Right renal cortex interstitium (tissue), 3 donors: Measurements from ENCODE around the gene GNGT2. TPM values are rescaled to one million over a fixed set of nuclear protein-coding genes. Genes with fewer than 3 reads are reported as not detected.
"Not testable (repeated sequence)": the region's sequence is repeated elsewhere in the genome, so short reads cannot be mapped to it uniquely, and the experiment has no call there.

Experiments used
- DNase-seq, 3 donors: peaks; one replicate each; pipeline ENCODE4 v3.0.0-alpha.2; 2013; ENCODE audit warnings: low read depth in 3 of 3, low spot score in 2 of 3
- polyA plus RNA-seq, 3 donors: library from polyadenylated mRNA; unstranded; fragments of 120-200 nt; gene quantifications; one replicate each; pipeline ENCODE4 v1.2.1, GENCODE V29; 2013; ENCODE audit not compliant: insufficient read length in 3 of 3

GNGT2 gene
- polyA plus RNA-seq, 3 donors = 1.1 to 2.2 (median 1.7) TPM

- no peak for DNase-seq
Observed at GRCh38 chr17:49180998-49181635, 29.3 kb downstream of the GNGT2 start.

DNA sequence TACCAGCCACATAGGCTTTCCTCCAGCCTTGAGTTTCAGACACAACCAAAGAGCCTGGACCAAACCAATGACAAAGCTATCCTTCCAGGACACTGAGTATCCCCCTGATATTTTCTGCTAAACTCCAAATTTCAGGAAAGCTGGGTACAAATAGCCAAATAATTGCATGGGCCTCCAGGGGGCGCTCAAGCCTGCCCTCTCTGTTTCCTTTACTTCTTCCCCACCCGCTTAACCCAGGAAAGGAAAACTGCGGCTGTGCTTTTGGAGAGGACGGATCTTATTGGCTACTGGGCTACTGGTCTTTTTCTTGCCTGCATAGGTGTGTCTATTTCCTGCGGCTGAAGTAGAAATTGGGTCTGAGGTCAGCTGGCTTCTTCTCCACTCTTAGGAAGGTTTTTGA is 30.1 kb downstream of the GNGT2 start:
- DNase-seq = no peak

GRCh38 chr17:49175978-49176377 is 34.4 kb downstream of the GNGT2 start:
- not testable (repeated sequence) for DNase-seq

GRCh38 chr17:49170711-49171110 is 39.7 kb downstream of the GNGT2 start:
- DNase-seq = not testable (repeated sequence)

- DNase-seq = no peak
Observed at GRCh38 chr17:49170216-49170615, 40.2 kb downstream of the GNGT2 start.

DNA sequence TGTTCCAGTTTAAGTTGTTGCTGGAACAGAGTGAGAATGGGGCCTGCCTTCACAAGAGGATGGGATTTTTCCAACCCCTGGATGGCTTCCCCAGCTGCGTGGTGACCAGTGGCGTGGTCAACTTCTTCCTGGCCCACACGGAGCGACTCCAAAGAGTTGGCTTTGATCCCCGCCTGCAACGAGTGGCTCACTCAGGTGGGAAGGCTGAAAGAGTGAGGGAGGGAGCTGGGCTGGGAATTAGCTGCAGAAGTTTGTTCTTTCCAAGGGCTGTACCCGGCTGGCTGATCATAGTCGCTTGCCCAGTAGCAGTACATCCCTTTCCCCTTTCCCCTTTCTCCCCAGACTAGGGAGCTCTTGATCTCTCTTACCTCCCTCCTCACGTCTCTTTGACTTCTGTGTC is 41.7 kb downstream of the GNGT2 start:
- no peak for DNase-seq

GRCh38 chr17:49165143-49165542 is 45.2 kb downstream of the GNGT2 start:
- DNase-seq = no peak

DNA sequence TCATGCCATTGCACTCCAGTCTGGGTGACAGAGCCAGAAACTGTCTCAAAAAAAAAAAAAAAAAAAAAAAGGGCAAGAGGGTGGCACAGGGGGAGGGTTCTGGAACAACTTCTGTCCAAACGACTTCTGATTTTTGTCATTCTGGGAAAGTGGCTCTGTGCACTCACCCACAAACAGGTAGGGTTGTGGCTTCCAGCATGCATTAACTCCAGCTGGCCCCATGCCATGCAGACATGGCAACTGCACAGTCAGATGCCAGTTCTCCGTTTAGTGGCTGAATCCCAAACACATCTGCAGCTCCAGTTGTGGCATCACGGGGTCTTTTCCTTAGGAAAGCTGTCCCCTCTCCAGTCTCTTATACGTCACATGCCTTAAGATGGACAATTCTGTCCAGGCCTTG is 47.5 kb downstream of the GNGT2 start:
- no peak for DNase-seq

- no peak for DNase-seq
Observed at GRCh38 chr17:49157784-49158183, 52.6 kb downstream of the GNGT2 start.

DNA sequence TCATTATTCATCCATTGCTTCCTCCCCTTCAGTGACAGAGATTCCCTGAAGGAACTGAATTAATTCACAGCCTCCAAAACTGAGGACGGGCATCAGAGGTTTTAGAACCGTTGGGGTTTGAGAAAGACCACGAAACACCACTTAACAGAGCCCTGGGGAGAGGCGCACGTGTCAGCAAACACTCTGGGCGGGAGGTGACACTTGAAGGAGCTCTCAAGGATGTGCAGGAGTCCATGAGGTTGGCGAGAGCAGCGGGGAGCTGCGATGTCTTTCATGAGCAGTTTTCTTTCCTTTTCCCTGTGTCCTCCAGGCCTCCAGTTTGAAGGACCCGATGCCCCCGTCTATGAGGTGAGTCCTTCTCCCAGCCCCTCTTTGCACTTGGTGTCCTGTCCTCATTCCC is 54.1 kb downstream of the GNGT2 start:
- no peak for DNase-seq

Other genes starting within 250 kb of the GNGT2 start
- not detected for gene GIP, start 242.0 kb downstream of the GNGT2 start, polyA plus RNA-seq
- 10 to 100 TPM; 12.9 to 20.4 (median 18.2) TPM for gene IGF2BP1, start 213.2 kb downstream of the GNGT2 start, polyA plus RNA-seq
- gene B4GALNT2, start 77.8 kb downstream of the GNGT2 start, polyA plus RNA-seq = 1 to 10 TPM in 1 of 3 donors, under 1 TPM in 2; 0.50 to 1.9 (median 0.79) TPM
- 1 to 10 TPM; 4.2 to 5.8 (median 4.7) TPM for gene ABI3, start 133 bp upstream of the GNGT2 start, polyA plus RNA-seq
- 1 to 10 TPM; 1.5 to 1.7 (median 1.7) TPM for gene PHOSPHO1, start 20.2 kb upstream of the GNGT2 start, polyA plus RNA-seq
- gene ZNF652, start 151.7 kb upstream of the GNGT2 start, polyA plus RNA-seq = 10 to 100 TPM; 23.7 to 25.2 (median 25.1) TPM
- 100 to 1,000 TPM; 262 to 291 (median 269) TPM for gene PHB1, start 204.3 kb upstream of the GNGT2 start, polyA plus RNA-seq